Measurements from ENCODE around the gene CCDC170.

Gene CCDC170

GRCh38 chr6:151546941-151547659, 53.3 kb downstream of the CCDC170 start:
- no peak overlapping the region for H3K4me3 ChIP-seq (ENCODE audit: low read length)
- peak; percentile 5 for TF ChIP-seq CTCF (conservative IDR thresholded peaks at IDR 0.05; ENCODE audit: low read depth, low read length)

GRCh38 chr6:151548201-151548600, 54.4 kb downstream of the CCDC170 start:
- DNase-seq (ENCODE audit: low read depth), result no peak
- no peak for TF ChIP-seq CTCF (conservative IDR thresholded peaks at IDR 0.05; ENCODE audit: low read depth, low read length)
- H3K4me3 ChIP-seq (ENCODE audit: low read length), result no peak overlapping the region

More at GRCh38 chr6:151546941-151547659, 53.3 kb downstream of the CCDC170 start:
- no peak for DNase-seq (ENCODE audit: low read depth)

- no peak for DNase-seq (ENCODE audit: low read depth)
- H3K4me3 ChIP-seq (ENCODE audit: low read length), result no peak overlapping the region
- TF ChIP-seq CTCF (conservative IDR thresholded peaks at IDR 0.05; ENCODE audit: low read depth, low read length), result no peak
Measured at GRCh38 chr6:151549790-151550189, 56.0 kb downstream of the CCDC170 start.

GRCh38 chr6:151550618-151551017, 56.8 kb downstream of the CCDC170 start:
- no peak for TF ChIP-seq CTCF (conservative IDR thresholded peaks at IDR 0.05; ENCODE audit: low read depth, low read length)
- H3K4me3 ChIP-seq (ENCODE audit: low read length), result no peak overlapping the region
- no peak for DNase-seq (ENCODE audit: low read depth)

- DNase-seq (ENCODE audit: low read depth), result no peak
- no peak for TF ChIP-seq CTCF (conservative IDR thresholded peaks at IDR 0.05; ENCODE audit: low read depth, low read length)
- no peak overlapping the region for H3K4me3 ChIP-seq (ENCODE audit: low read length)
Measured at GRCh38 chr6:151551223-151551857, 57.5 kb downstream of the CCDC170 start.

GRCh38 chr6:151553416-151554165, 59.8 kb downstream of the CCDC170 start:
- DNase-seq (ENCODE audit: low read depth), result no peak
- H3K4me3 ChIP-seq (ENCODE audit: low read length), result no peak overlapping the region
- TF ChIP-seq CTCF (conservative IDR thresholded peaks at IDR 0.05; ENCODE audit: low read depth, low read length), result no peak
